Right kidney (tissue), 1 donor: Measurements from ENCODE around the gene EXOC4.
A peak's percentile ranks its signal among the peaks of the same experiment; 100 is the strongest.

Experiments used
- DNase-seq: peaks from one replicate; pipeline ENCODE4 v3.0.0-alpha.2; 2016

EXOC4 gene

DNA sequence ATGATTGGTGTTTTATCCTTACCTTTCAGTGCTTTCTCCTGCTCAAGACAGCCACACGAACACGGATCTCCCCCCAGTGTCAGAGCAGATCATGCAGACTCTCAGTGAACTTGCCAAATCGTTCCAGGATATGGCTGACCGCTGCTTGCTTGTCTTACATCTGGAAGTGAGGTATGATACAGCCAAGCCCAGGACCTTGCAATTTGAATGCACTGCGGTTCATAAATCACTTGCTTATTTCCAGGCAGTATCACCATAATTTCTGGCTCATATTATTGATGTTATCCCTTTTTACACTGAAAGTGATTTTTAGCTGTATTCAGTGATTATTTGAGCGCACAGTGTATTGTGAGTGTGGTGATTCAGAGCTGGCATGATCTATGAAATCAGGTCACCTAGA is 744.6 kb downstream of the EXOC4 start:
- DNase-seq: no peak

DNA sequence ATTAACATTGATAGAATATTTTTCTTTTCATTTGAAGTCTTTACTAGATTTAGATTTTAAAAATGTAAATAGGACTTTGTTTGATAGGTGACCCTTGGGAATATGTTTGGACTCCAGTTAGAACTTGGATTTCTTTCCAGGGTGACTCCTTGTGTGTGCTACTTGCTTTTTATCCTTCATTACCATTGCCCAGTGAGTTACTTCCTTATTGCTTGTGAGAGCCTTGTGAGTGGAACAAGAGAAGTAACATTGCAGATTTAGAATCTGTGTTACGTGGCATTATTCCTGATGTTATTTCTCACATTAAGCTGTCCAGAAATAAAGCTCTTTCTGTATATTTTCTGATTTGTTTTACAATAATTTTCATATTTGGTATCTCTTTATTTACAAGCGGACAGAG is 746.3 kb downstream of the EXOC4 start:
- no peak for DNase-seq

DNA sequence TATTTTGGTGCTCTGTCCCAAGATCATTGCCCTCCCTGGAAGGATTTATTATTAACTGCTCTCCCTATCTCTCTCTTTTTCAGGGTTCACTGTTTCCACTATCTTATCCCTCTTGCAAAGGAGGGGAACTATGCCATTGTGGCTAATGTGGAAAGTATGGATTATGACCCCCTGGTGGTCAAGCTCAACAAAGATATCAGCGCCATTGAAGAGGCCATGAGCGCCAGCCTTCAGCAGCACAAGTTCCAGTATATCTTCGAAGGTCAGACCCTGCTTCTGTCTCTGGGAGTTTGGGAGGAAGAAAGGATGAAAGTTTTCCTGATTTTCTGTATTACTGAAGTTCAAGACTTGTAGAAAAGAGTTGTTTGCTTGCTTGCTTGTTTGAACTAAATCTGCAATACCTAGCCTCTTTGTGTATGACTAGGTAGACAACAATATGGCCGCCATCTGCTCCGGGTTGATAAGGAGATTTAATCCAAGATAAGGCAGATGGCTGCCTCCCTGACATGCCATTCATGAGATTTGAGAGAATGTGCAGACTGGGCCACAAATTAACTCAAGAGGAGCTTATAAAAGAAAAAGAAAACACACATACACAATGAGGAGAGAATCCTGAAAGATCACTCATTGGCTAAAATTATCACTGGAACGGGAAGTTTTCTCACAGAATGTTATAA is 752.1 kb downstream of the EXOC4 start:
- no peak for DNase-seq

DNA sequence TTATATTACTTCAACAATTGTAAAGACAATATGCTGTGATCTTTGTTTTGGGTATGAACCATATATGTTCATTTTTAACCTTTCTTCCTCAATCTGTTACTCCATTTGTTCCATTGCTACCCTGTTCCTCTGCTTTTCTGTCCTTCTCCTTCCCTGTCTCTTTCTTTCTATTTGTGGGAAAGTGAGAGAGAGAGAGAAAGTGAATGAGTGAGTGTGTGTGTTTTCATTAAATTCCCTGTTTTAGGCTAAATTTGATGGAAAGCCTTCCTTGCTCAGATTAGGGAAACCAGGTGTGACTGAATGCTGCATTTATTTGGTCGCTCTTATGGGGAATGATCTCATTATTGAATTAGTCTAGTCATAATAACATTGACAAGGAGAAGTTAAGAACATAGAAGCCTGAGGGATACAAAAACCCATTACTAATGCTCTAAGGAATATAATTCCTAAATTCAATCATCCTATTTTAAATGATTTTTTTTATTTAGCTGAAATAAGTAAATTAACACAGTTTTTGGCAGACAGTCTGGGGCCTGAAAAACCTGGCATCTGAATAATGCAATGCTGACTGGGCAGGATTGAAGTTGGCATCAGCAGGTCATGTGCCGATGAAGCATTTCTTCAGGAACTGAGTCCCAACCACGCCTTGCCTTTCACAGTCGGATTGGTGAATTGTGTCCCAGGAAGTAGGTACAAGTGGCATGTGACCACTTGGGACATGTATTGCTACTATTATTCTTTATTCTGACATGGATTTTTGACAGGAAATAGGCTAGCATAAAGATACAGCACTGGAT is 756.6 kb downstream of the EXOC4 start:
- no peak for DNase-seq

DNA sequence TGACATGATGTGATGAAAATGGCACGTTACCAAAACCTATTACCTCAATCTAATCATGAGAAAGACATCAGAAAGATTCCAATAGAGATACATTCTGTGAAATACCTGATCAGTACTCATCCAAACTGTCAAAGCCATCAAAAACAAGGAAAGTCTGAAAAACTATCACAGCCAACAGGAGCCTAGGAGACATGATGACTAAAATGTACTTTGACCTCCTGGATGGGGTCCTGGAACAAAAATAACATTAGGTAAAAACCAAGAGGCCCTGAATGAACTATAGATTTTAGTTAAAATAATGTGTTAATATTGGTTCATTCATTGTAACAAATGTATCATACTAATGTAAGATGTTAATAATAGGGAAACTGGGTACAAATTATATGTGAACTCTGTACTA is 760.4 kb downstream of the EXOC4 start:
- no peak for DNase-seq

DNA sequence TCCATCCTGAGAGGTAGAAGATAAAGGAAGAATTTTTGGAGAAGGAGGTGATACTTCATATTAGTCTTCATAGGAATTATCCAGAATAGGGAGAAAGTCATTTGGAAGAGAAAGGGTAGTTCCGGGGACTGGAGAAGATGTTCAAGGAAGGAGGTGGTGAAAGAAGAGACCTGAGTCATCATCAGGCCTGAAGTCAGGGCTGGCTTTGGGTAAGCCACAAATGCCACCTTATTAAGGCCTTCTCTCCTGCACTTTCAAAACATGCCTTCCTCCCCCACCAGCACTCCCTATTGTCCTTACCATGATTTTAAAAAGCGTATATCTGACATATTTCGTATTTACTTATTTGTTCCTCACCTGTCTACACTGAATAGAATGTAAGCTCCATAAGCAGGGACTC is 762.1 kb downstream of the EXOC4 start:
- DNase-seq: no peak

DNA sequence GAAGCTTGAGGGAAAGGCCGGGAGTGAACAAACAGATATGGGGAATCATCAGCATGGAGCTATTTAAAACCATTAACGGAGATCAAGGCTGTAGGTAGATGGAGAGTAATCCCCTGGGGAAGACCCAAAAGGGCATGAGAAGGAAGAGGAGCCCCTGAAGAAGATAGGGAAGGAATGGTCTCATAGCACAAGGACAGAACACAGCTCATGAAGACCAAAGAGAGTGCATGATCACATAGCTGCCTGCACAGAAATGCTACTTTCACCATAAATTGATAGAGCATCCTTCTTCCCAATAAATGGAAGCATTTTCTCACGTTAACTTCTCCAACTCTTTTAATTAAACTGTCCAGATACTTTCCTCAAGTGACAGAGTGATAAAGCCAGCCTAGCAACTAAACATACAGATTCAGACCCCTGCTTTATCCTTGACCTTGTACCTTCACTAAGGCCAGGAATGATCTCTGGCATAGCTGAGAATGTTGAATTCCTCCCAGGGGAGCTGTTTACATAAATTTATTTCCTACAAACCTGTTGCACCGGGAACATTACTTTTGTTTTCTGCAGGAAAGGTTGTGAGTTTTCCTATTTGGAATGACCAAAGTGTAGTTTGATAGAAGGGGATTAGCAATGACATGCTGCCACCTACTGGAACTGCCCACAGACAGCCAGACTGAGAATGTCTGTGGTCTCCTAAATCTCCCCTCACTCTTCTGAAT is 763.5 kb downstream of the EXOC4 start:
- peak; percentile 32 for DNase-seq

DNA sequence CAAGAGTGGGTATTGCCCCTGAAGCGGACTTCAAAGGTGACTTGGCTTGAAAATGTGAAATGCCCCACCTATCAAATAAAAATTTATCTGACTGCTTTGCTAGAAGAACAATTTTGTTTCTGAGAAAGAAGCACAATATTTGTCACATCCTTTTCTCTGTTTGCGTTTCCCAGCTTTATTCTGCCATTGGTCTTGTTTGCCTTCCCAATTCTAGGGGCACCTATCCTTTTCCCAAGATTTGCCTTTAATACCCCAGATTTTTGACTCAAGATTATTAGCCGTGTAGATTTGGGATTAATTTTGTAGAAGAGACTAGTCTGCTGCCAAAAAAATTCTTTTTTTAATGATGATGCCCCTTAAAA is 764.0 kb downstream of the EXOC4 start:
- DNase-seq: no peak

DNA sequence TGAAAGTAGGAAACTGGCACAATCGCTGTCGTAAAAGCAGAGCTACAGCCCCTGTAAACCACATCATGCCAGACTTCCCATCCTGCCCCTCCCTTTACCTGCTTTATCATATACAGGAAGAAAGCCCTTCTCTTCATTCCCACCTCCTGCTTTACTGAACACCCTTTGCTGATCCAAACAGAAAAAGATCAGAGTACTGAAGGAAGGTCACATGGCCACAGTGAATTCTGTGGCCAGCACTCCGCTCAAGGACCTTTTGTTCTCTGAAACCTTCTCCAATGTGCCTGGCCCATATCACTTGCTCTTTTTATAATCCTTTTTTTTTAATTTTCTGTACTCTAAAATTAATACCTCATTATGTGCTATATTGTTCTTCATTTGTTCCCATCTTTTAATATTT is 765.4 kb downstream of the EXOC4 start:
- no peak for DNase-seq

DNA sequence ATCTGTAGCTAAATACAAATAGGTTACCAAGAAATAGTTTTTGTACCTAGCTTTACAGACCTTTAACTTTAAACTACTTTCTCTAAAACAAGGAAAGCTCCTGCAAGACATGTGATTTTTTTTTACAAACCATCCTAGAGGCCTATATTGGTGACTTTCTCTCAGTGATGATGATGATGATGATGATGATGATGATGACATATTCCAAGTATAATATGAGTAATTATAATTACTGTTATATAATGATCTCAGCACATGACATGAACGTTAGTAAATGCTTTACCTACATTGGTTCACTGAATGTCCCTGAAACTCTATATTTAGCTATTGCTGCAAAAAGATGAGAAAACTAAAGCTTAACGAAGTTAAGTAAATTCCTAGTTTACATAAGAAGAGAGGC is 766.4 kb downstream of the EXOC4 start:
- no peak for DNase-seq

DNA sequence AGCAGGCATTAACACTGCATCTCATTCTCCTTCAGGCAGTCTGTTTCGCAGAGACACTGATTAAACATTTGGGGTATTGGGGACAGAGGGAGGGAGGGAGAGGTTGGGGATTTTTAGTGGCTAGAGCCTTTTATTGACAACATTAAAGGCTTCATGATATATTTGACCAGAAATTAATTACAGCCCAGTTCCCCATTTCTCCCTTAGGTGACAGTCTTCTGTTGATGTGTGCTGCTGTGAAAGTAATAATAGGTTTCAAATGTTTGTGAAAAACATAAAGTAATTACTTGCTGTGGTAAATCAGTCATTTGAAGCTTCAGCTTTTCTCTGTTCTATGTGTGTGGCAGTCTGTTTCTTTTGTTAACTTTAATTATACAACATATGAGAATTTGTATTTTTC is 769.0 kb downstream of the EXOC4 start:
- DNase-seq: no peak

DNA sequence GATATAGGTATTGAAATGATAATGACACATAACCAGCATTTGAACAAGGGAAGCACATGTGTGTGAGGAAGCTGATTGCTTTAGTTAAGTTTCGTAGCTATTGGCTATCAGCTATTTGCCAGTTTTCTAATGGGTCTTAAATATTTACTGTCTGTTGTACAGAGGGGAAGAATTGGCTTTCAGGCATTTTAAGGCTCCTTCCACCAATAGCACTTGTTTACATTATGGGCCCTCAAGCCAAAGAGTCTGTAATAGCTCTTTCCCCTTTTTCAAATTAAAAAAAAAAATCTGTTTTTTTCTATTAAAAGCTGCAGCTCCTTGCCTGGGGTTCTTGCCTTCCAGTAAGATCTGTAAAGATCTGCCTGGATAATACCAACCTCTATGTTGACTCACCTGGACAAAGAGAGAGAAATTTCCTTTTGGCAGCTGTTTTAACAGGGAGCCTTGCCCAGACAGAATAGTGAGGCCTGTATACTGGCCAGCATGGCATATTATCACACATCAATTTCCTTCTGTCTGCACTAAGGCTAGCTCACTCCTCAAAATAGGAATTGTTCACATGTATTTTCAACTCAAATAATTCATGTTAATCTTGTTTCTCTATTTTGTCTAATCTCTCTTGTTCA is 769.5 kb downstream of the EXOC4 start:
- DNase-seq: no peak

DNA sequence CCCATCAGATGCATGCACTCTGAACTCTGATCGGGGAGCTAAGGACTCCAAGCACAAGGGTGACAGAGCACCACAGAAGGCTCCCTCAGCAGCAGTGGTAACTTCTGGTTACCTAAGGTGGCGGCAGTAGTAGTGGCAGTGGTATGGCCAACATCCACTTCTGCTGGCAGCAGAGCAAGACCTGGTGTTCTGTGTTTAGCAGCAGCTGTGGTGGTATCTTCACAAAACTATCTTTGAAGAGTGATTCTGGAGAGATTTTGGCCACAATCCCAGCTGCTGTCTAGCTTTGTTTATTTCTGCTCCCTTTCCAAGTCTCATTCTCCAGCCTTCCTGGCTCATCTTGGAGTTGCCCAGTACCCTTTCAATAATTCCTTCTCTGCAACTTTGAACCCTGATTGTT is 771.9 kb downstream of the EXOC4 start:
- DNase-seq: no peak

DNA sequence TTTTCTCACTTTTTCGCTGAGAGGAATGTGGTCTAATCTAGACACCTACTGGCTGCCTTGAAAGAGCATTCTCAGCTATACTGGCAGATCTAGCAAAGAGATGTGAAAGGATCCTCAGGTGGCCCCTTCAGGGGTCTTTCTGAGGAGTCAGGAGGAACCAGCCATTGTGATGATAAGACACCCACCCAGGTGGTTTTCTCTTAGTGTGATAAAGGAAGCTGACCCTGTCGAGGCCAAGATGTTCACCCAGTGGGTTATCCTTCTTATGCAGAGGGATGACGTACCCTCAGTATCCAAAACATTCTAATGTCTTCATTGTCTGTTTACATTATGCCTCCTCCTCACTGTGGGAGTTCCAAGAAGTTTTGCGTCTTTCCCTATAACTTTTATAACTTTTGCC is 776.0 kb downstream of the EXOC4 start:
- DNase-seq: no peak

DNA sequence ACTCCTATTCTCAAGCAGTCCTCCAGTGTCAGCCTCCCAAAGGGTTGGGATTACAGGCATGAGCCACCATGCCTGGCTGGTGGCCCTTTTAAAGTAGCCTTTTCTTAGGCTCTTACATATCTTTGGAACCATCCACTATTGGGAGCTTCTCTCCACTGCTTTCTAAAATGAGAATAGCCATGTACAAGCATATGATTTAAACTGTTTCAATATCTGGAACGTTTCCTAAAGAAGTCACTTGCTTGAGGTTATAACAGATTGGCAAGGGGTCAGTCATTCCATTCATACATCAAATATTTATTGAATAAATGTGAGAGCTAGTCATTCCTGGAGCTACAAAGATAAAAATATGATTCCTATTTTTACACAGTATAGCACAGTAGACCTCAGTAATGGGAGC is 776.9 kb downstream of the EXOC4 start:
- no peak for DNase-seq

DNA sequence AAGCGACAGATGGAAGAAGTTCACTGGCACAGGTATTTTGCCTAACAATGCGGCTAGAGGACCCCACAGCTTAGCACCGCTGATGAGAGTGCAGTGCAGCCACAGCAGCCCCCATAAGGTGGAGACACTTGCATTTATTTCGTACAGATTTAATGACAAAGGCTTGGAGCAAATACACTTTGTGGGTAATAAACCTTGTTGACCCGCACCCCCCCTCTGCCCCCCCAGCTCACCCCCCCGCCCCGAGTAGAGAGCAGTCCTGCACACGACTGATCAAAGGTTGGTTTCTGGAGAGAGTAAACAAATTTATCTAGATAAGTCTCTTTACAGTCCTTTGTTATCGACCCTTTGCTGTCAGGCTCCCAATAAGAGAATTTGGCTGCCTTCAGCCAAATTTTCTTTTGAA is 777.6 kb downstream of the EXOC4 start:
- DNase-seq: no peak

DNA sequence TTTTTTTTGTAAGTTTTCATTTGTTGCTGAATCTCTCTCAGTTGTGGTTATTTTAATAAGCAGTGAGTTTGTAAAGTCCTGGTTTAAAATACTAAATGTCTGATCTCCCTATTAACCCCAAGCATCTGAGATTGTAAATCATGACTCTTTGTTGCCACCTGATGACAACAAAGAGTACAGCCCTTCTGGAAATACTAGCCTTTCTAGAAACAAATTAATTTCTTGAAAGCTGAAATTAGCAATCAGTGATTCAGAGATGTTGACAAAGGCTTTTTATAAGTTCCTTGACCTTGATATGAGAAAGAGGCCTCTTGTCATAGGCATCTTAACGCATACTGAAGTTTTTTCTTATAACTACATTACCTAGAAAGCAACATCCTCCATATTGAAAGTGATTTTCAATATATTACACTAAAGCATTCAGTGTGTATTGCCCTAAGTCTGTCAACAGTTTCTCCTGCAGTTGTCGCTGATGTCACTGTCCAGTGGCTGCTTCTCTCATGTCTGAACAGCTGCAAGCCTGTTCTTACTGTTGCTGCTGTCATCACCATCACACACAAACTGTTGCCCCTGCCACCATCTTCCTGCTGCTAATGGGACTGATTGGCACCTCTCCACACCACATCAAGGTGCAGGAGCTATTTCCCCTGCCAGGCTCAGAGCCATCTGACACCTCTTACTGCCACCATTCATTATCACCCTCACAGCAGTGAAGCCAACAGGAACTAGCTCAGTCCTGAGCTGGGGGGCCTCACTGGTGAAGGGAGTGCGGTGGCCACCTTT is 779.1 kb downstream of the EXOC4 start:
- DNase-seq: no peak

DNA sequence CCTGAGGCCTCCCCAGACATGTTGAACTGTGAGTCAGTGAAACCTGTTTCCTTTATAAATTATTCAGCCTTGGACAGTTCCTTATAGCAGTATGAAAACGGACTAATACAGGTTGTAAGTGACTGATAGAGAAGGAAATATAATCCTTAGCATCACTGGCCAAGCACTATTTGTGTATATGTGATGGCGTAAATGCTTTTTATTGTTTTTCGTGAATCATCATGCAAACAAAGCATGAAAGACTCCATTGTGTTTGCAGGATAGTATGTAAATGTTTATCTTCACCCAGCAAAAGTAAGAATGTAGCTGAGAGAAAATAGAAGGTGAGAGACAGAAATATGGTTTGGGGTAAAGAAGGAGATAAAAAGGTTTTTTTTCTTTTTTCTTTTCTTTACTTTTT is 781.8 kb downstream of the EXOC4 start:
- no peak for DNase-seq

DNA sequence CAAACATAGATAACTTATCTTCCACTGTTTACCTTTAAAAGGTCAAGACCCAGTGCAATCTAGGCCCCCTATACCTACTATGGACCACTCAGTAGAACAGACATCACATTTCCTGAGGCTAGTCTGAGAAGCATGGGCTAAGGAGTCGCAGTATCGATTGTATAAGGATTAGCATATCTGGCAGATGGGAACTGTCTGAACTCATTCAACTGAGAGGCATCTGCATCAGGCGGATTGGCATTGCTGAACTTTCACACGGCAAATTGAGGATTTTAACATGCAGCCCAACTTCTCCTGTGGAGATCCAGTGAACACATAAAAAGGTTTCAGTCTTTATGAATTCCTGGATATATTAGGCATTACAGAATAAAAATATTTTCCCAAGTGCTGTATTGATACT is 785.1 kb downstream of the EXOC4 start:
- DNase-seq: no peak

DNA sequence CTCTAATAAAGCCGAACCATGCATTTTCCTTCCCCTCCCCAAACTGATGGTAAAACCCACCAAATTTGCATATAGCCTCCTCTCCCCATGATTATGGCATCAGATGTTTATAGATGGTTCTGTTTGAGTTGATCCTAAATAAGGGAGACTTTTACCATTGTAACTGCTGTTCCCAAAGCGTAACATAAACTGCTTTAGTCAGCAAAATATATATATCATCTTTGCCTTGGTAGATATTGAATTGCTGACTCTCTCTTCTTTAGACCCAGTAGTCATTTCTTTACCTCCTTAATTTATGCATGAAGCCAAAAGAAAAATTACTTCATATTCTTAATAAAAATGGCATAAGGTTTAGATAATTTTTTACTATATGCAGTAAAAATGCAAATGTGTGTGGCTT is 788.1 kb downstream of the EXOC4 start:
- DNase-seq: no peak

DNA sequence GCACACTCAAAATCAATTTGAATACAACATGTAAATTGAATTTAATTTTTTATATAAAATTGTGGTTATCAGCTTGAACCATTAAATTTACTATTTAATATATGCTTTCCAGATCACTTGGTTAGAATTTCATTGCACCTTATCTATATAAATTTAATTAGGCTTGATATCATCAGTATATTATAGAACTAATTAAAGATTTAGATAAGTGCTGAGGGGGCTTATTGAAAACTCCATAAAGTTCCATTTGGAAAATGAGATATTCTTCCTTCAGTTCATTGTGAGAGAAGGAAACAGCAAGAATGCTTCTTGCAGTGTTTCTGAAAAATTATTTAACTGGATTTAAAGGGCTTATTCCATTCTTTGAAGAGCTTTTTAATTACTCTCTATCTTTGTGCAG is 788.6 kb downstream of the EXOC4 start:
- no peak for DNase-seq

DNA sequence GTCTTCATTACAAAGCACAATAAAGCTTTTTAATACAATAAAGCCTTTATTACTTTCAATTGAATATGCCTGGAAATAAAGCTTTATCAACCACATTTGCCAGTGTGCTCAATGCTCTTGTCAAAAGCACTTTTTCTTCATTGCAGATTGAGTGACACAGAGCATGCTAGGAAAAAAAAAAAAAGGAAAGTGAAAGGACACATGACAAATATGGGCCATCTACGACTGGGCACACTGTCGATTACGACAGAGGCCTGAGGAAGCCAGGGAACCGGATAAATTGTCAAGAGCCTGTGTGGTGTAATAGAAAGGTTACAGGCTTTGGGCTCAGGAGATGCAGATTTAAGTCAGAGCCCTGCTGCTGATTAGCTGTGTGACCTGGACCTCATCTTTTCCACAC is 789.4 kb downstream of the EXOC4 start:
- DNase-seq: no peak
